Mononuclear cell (primary cell): ENCODE data around the gene CDH18. TPM values are rescaled to one million over a fixed set of nuclear protein-coding genes. Genes with fewer than 3 reads are reported as not detected.

Source experiments
- H3K27me3 ChIP-seq: 2 replicates; pipeline ENCODE4 v1.6.0; 2011; ENCODE audit warnings: low read length, control low read depth; ENCODE audit not compliant: insufficient read depth
- H3K4me1 ChIP-seq: 2 replicates; pipeline ENCODE4 v1.5.1; 2011; ENCODE audit warnings: mild to moderate bottlenecking, low read length, control low read depth; ENCODE audit not compliant: insufficient read depth
- H3K4me3 ChIP-seq: 2 replicates; pipeline ENCODE4 v1.5.1; 2011; ENCODE audit warnings: mild to moderate bottlenecking, low read length, moderate library complexity
- H3K9me3 ChIP-seq: 2 replicates; pipeline ENCODE4 v1.5.1; 2011; ENCODE audit warnings: low read depth, mild to moderate bottlenecking, control low read depth, low read length
- total RNA-seq: library from RNA; depleted of rRNA; stranded (reverse); fragments of >200 nt; gene quantifications from one replicate; pipeline ENCODE4 v1.2.3, GENCODE V29; 2012

Gene CDH18
- total RNA-seq, 1 donor = not detected

DNA sequence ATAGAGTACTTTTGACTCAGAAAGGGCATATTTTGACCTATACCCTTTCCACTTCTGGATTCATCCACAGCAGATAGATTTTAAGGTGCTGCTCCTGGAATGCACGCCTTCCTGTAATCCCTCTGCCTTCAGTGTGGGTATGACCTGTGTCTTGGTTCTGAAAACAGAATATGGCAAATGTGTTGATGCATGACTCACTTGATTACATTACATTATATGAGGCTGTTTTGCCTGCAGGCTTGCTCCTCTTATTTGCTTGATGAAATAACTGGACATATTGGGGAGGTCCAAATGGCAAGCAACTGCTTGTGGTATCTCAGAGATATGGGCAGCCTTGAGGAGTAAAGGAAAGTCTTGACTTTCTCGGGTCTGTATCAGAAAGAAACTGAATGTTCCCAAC lies 468.6 kb downstream of the CDH18 start:
- H3K9me3 ChIP-seq = no peaks in the 10 kb centered on the region
- no peaks in the 10 kb centered on the region for H3K27me3 ChIP-seq
- H3K4me1 ChIP-seq = no peaks in the 10 kb centered on the region
- H3K4me3 ChIP-seq = no peak overlapping the region

DNA sequence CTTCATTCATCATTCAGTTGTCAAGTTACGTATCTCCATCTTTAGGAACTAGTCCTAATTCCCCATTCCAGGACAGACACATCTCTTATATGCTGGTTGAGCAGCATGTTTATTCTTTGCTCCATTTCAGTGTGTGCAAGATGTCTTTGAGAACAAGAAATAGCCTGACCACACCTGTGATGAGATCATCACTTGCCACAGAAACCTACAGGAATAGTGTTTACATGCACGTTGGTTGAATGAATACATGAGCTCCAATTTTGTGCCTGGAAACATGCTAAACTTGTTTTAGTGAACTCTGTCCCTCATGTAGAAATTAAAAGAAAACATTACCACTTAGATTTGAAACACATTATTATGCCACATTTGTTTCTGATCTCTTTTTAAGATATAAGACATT lies 489.1 kb downstream of the CDH18 start:
- no peak overlapping the region for H3K4me3 ChIP-seq
- H3K9me3 ChIP-seq = no peaks in the 10 kb centered on the region
- H3K4me1 ChIP-seq = no peaks in the 10 kb centered on the region
- H3K27me3 ChIP-seq = no peaks in the 10 kb centered on the region

GRCh38 chr5:19497229-19497815 lies 490.7 kb downstream of the CDH18 start:
- no peaks in the 10 kb centered on the region for H3K4me1 ChIP-seq
- no peaks in the 10 kb centered on the region for H3K9me3 ChIP-seq
- no peaks in the 10 kb centered on the region for H3K27me3 ChIP-seq
- no peak overlapping the region for H3K4me3 ChIP-seq

DNA sequence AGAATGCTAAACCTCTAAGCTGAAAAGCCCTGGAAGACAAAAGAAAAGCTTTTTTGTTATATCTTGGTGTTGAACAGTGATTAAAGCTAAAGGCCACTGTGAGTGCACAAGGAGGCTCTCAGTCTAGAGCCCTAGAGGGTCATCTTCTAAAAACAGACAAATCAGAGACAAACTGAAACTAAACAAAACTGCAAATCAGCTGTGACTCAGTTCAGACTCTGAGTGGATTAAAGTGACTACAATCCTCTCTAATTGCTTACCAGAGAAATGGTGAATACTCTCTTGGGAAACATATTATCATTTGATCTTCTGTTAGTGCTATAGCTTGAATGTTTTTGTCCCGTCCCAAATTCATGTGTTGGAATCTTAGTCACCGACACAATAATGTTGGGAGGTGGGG lies 491.9 kb downstream of the CDH18 start:
- Histone ChIP-seq H3K27me3 (no peaks in the 10 kb centered on the region), H3K4me1 (no peaks in the 10 kb centered on the region), H3K4me3 (no peak overlapping the region), H3K9me3 (no peaks in the 10 kb centered on the region)

- H3K4me1 ChIP-seq = no peaks in the 10 kb centered on the region
- no peaks in the 10 kb centered on the region for H3K27me3 ChIP-seq
- no peaks in the 10 kb centered on the region for H3K9me3 ChIP-seq
- no peak overlapping the region for H3K4me3 ChIP-seq
Measured at GRCh38 chr5:19492861-19493260, 495.1 kb downstream of the CDH18 start.

- no peaks in the 10 kb centered on the region for H3K4me1 ChIP-seq
- no peak overlapping the region for H3K4me3 ChIP-seq
- no peaks in the 10 kb centered on the region for H3K9me3 ChIP-seq
- H3K27me3 ChIP-seq = no peaks in the 10 kb centered on the region
Measured at GRCh38 chr5:19488786-19489185, 499.2 kb downstream of the CDH18 start.

DNA sequence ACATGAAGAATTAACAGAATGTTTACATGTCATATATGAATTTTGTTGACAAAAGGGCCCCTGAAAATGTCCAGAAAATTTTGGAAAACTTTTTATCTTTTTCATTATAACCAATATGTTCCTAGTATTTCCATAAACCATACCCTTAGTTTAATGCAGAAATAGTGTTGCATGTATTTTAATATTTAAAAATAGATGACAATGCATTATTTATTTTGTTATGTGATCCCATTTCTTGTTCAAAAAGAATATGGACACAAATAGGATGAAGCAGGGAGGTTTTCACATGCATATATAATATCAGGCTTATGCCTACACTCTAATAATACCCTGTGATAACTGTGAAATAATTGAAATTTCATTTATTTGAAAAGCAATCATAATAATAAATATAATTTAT lies 500.5 kb downstream of the CDH18 start:
- H3K4me3 ChIP-seq = no peak overlapping the region

GRCh38 chr5:19479562-19479961 lies 508.4 kb downstream of the CDH18 start:
- H3K9me3 ChIP-seq = no peaks in the 10 kb centered on the region
- no peaks in the 10 kb centered on the region for H3K4me1 ChIP-seq
- no peak overlapping the region for H3K4me3 ChIP-seq
- no peaks in the 10 kb centered on the region for H3K27me3 ChIP-seq

More for the DNA sequence above, 500.5 kb downstream of the CDH18 start:
- Histone ChIP-seq H3K27me3 (no peaks in the 10 kb centered on the region), H3K4me1 (no peaks in the 10 kb centered on the region), H3K9me3 (no peaks in the 10 kb centered on the region)

DNA sequence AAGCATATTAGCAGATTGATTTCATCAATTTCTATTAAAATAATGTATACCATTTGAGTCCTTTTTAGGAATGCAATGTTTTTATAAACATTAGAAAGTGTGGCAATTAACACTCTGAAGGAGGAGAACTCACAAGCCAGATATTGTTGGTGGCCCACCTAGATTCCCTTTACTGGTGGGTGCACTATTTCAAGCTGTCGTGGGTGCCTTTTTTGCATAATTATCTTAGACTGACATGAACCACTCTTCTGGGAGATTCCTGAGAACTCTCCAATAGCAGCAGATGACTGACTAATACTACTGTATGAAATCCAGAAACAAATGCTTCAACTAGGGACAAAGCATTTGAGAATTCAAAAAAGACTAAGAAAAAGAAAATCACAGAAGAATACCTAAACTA lies 526.0 kb downstream of the CDH18 start:
- H3K4me1 ChIP-seq = no peaks in the 10 kb centered on the region
- no peaks in the 10 kb centered on the region for H3K9me3 ChIP-seq
- no peaks in the 10 kb centered on the region for H3K27me3 ChIP-seq
- H3K4me3 ChIP-seq = no peak overlapping the region

DNA sequence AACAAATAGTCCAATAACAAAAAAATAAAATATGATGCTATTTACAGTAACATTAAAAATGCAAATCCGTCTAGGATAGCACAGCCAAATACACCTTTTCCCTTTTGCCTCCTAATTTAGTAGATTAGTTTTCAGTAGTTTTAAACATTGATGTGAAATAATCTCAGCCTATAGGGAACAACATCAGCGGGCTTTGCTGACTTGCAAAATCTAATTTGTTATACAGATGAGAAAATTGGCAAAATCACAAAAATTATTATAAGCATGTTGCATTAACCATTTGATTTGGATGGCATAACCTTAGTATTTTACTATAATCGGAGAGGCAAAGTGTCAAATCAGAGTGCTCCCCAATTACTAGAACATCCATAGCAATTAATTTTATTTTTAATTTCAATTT lies 563.5 kb downstream of the CDH18 start:
- H3K4me1 ChIP-seq = no peaks in the 10 kb centered on the region
- H3K4me3 ChIP-seq = no peak overlapping the region
- H3K9me3 ChIP-seq = no peaks in the 10 kb centered on the region

More for the DNA sequence above, 563.5 kb downstream of the CDH18 start:
- no peaks in the 10 kb centered on the region for H3K27me3 ChIP-seq
